Measurements from ENCODE around the gene SACM1L.
"Not testable (repeated sequence)": the region's sequence is repeated elsewhere in the genome, so short reads cannot be mapped to it uniquely, and the experiment has no call there.

The SACM1L gene

GRCh38 chr3:45742461-45743089, 53.4 kb downstream of the SACM1L start:
- no peak for DNase-seq (ENCODE audit: low spot score)

DNA sequence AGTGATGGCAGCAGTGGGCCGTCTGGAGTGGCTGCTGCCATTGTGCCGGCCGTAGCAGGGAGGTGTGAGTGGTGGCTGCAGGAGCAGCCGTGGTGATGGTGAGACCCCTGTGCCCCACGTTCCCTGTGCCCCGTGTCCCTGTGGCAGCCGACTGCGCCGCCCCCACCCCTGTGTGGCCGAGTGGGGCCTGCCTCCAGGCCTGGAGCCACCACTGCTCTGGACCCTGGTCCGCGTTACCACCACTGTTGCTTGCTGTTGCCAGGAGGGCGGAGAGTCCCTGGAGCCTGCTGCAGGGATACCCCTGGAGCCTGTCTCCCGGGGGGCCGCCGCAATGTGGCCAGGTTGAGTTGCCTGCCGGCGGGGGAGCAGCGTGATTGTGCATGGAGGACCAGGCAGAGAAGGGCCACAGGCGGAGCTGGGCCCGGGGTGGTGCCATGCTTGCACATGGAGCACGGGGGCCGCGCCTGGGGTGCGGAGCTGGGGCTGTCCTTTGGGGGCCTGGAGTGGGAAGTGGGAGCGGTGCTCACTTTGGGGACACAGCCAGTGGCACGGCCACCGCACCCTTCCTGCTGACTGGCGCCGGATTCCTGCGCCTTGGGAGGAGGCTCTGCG, 57.1 kb downstream of the SACM1L start:
- no peak for DNase-seq (ENCODE audit: low spot score)

DNA sequence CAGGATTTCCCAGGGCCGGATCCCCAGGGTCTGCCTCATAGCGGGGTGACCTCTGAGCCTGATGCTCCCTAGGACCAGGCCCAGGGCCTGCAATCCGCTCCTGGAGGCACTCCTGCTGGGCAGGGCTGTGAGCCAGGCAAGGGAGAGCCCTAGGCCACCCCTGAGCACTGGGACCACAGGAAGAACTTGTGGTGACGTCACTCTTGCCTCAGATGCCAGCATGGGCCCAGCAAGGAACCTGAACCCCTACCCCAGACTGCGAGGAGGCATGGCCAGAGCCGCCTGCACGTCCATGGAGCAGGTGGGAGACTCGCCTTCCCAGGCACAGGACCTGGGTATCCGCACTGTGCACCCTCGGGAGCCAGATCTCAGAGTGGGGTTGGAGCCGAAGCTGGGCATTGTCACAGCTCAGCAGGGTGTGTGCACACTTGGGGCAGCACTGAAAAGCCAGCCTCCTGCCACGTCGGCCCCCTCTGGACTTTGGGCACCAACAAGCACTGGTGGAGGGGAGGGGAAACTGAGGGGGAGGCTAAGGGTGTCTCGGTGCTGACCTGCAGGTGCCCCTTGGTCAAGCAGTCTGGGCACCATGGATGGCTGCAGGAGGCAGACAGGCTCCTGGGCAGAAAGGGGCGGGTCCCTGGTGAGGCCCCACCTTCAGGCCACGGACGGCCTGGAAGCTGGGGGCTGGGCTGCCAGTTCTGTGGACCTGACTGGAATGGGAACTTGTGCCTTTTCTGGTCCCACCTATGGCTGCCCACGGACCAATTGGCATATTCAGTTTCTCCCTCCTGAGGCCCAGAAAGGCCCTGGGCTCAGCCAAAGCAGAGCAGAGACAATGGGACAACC, 57.8 kb downstream of the SACM1L start:
- DNase-seq (ENCODE audit: low spot score): no peak

GRCh38 chr3:45748068-45748467, 58.9 kb downstream of the SACM1L start:
- DNase-seq (ENCODE audit: low spot score): no peak

DNA sequence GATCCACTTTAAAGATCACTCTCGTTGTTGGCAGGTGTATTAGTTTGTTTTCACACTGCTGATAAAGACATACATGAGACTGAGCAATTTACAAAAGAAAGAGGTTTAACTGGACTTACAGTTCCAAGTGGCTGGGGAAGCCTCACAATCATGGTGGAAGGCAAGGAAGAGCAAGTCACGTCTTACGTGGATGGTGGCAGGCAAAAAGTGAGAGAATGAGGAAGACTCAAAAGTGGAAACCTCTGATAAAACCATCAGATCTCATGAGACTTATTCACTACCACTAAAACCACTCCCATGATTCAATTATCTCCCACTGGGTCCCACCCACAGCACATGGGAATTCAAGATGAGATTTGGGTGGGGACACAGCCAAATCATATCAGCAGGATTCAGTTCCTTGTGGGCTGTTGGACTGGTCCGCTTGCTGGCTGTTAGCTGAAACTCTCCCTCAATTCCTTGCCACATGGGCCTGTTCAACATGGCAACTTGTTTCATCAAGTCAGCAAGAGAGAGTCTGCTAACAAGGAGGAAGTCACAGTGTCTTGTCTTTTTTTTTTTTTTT, 59.9 kb downstream of the SACM1L start:
- DNase-seq (ENCODE audit: low spot score): not testable (repeated sequence)

GRCh38 chr3:45749880-45750279, 60.7 kb downstream of the SACM1L start:
- no peak for DNase-seq (ENCODE audit: low spot score)

DNA sequence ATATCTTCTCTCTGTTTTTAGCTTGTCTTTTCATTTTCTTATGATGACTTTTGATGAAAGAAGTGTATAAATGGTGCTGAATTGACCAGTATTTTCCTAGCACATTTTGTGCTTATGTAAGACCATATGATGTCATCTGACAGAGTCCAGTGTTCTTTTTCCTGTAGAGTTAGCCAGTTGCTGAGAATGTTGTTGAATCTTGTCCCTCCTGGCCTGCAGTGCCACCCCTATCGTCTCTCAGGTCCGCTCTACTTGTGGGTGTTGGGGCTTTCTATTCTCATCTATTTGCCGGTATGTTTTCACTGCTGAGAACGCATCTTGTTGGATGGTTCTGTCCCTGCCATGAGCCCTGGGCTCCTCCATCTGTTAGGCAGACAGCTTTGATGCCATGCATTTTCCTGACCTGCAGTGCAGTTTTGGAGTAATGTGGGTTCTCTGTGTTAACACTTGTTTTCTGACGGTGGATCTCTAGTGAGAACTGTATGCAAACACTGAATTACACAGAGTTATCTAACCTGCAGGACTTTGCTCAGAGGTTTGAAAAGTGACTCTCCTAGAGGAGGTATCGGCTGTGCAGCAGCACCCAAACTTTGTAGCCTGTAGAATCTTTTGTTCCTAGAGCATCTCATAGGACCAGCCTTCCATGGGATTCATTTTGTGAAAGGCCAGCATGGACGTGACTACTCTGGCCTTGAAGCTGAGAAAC, 62.5 kb downstream of the SACM1L start:
- no peak for DNase-seq (ENCODE audit: low spot score)

GRCh38 chr3:45753095-45753494, 63.9 kb downstream of the SACM1L start:
- no peak for DNase-seq (ENCODE audit: low spot score)

DNA sequence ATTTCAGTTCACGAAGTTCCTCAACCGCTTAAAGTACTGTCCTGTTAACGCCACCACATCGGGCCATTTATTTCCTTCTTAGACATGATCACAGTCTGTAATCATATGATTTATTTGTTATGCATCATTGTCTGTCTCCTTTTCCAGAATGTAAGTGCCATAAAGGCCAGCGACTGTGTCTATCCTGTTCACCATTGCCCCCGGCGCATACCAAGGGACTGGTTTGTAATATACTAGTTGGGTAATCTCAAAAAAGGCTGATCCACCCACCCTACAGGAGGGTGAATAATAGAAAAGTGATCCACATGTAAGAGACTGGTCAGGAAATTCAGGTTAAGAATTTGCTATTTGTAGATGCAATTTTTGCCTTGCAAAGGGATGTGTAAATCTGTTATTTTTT, 65.3 kb downstream of the SACM1L start:
- DNase-seq (ENCODE audit: low spot score): no peak

- no peak for DNase-seq (ENCODE audit: low spot score)
These were observed 66.9 kb downstream of the SACM1L start for GRCh38 chr3:45756055-45756454.

- DNase-seq (ENCODE audit: low spot score): not testable (repeated sequence)
These were observed 67.9 kb downstream of the SACM1L start for GRCh38 chr3:45757141-45757540.

GRCh38 chr3:45758871-45759270, 69.7 kb downstream of the SACM1L start:
- DNase-seq (ENCODE audit: low spot score): no peak

- no peak for DNase-seq (ENCODE audit: low spot score)
These were observed 70.7 kb downstream of the SACM1L start for GRCh38 chr3:45759851-45760250.

DNA sequence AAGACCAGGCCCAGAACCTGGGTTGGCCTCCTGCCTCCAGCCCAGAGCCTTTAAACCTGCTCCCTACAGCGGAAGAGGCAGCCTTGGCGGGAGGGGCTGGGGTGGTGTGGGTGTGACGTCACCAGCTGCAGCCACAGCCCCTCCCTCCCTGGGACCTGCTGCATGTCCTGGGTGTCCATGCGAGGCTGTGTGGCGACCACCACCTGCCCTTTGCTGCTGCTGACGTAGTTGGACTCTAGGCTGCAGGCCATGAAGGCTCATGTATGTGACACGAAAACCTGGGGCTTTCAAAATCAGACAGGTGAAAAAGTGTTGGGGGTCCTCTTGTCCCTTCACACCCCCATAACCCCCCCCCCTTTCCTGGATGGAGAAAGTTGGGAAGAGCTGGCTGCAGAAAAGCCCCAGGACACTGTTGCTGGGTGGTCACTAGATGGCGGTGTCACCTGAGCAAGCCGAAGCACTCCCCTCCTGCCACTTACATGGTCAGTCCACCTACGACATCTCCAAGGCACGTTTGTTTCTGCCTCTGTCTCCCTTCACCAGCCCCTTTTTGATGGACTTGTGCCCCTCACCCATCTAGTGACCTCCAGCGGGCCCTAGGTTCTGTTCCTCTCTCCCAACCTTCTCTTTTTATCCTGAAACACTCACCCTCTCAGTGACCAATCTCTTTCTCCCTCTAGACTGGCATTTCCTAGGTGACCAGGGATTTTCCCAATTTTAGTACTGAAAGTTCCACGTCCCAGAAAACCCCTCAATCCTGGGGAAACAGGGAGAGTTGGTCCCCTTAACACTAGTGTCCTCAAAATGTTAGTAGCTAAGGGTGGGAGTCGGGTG, 71.9 kb downstream of the SACM1L start:
- DNase-seq (ENCODE audit: low spot score): no peak

- no peak for DNase-seq (ENCODE audit: low spot score)
These were observed 72.6 kb downstream of the SACM1L start for GRCh38 chr3:45761831-45762230.

GRCh38 chr3:45762647-45763302, 73.6 kb downstream of the SACM1L start:
- DNase-seq (ENCODE audit: low spot score): no peak

- DNase-seq (ENCODE audit: low spot score): no peak
These were observed 74.1 kb downstream of the SACM1L start for GRCh38 chr3:45763303-45763675.

DNA sequence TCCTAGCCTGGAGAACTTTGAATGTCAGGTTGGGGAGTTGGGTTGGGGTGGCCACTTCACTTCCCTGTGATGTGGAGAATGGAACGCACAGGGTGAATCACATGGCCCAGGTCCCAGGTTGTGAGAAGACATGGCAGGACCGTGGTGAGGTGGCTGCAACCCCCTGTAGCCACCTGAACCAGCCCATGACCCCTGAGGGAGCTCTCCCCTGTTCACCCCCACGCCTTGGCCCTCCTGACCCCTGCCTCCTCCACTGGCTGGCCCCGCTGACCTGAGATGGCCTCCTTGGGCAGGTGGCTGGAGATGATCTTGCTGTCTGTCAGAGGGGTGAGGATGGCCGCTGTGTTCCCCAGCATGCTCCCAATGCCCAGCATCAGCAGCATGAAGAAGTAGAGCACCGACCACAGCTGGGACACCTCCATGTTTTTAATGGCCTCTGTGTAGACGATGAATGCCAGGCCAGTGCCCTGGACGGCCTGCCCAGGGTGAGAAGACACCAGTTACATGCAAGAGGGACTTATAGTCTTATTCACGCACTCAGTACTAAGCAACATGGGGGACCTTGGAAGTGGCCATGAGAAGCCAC, 76.2 kb downstream of the SACM1L start:
- DNase-seq (ENCODE audit: low spot score): no peak

DNA sequence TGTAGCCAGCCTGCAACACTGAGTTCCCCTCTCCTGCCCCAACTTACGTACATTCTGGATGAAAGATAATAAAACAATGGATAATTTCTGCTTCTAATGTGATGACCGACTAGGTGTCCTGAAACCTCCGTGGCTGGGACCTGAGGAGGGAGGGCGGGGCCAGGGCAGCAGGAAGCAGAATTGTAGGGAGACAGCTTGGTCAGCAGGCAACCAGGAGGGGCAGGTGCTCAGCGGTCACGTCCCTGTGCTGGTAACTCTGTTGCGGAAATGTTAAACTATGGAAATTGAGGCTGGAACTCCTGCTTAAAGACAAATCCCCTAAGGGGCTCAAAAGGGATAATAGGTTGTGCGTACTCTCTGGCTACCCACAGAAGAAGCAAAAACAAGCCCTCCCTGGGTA, 76.8 kb downstream of the SACM1L start:
- DNase-seq (ENCODE audit: low spot score): no peak

- no peak for DNase-seq (ENCODE audit: low spot score)
These were observed 82.1 kb downstream of the SACM1L start for GRCh38 chr3:45771166-45771775.

Measured in putamen (tissue), 1 donor.